OCI-LY7 (cell line): ENCODE measurements around the gene FOXK1. TPM values are rescaled to one million over a fixed set of nuclear protein-coding genes. Genes with fewer than 3 reads are reported as not detected.

Experiments used
- BruUV-seq: library from RNA; stranded (reverse); fragments of 400-500 nt; replicated peaks from 2 replicates; lab custom pipeline; 2021; lab: Mats Ljungman, UMichigan
- CTCF ChIA-PET: fragments of 300-600 bp; sonication (Branson Sonifier 250); formaldehyde crosslinking; loops from one replicate; lab custom pipeline; 2022; ENCODE audit warnings: antibody characterized with exemption; ENCODE audit not compliant: unreplicated experiment; lab: Charles Lee
- POLR2A ChIA-PET: fragments of 300-600 bp; sonication (Branson Sonifier 250); formaldehyde crosslinking; loops from one replicate; lab custom pipeline; 2022; ENCODE audit warnings: antibody characterized with exemption; lab: Charles Lee
- DNase-seq: peaks from one replicate; pipeline ENCODE4 v3.0.0-alpha.2; 2015; ENCODE audit warnings: low spot score
- H2AFZ ChIP-seq: fragments of 200-600 bp; sonication (generic), shearing (Covaris generic); 2 replicates; pipeline ENCODE4 v1.6.1; 2014; ENCODE audit warnings: mild to moderate bottlenecking, antibody characterized with exemption, low read length, moderate library complexity
- H3K27ac ChIP-seq: fragments of 200-600 bp; sonication (generic); 2 replicates; pipeline ENCODE4 v1.5.1; 2014; ENCODE audit warnings: mixed run types, low read depth, mild to moderate bottlenecking, moderate library complexity, low read length, inconsistent platforms; ENCODE audit not compliant: poor library complexity, severe bottlenecking
- H3K36me3 ChIP-seq: fragments of 200-600 bp; sonication (generic); 2 replicates; pipeline ENCODE4 v1.6.1; 2014; ENCODE audit warnings: mild to moderate bottlenecking, antibody characterized with exemption, low read length, moderate library complexity, mixed read lengths; ENCODE audit not compliant: insufficient read depth
- H3K4me1 ChIP-seq: fragments of 200-600 bp; sonication (generic); 2 replicates; pipeline ENCODE4 v1.5.1; 2014; ENCODE audit warnings: mild to moderate bottlenecking, low read length; ENCODE audit not compliant: insufficient read depth, poor library complexity, severe bottlenecking
- H3K4me2 ChIP-seq: fragments of 200-600 bp; sonication (generic); 2 replicates; pipeline ENCODE4 v1.6.1; 2014; ENCODE audit warnings: mild to moderate bottlenecking, low read length
- H3K4me3 ChIP-seq: fragments of 200-600 bp; sonication (generic); 2 replicates; pipeline ENCODE4 v1.5.1; 2014; ENCODE audit warnings: mild to moderate bottlenecking, low read depth, low read length; ENCODE audit not compliant: poor library complexity, severe bottlenecking
- H3K79me2 ChIP-seq: fragments of 200-600 bp; sonication (generic); 2 replicates; pipeline ENCODE4 v1.6.1; 2016; ENCODE audit warnings: low read depth, mild to moderate bottlenecking, low read length, moderate library complexity, mixed read lengths; ENCODE audit not compliant: insufficient read depth
- H3K9me2 ChIP-seq: fragments of 200-600 bp; sonication (generic); 2 replicates; pipeline ENCODE4 v1.6.1; 2016; ENCODE audit warnings: mild to moderate bottlenecking, low read length, mixed read lengths; ENCODE audit not compliant: insufficient read depth
- H3K9me3 ChIP-seq: fragments of 200-600 bp; sonication (generic); 2 replicates; pipeline ENCODE4 v1.6.1; 2014; ENCODE audit warnings: mild to moderate bottlenecking, mixed run types, low read length, mixed read lengths
- H4K20me1 ChIP-seq: fragments of 200-600 bp; sonication (generic); 2 replicates; pipeline ENCODE4 v1.6.1; 2014; ENCODE audit warnings: mild to moderate bottlenecking, antibody characterized with exemption, low read length, moderate library complexity, mixed read lengths; ENCODE audit not compliant: insufficient read depth
- CTCF ChIP-seq: fragments of 200-600 bp; sonication (generic); conservative IDR thresholded peaks from 2 replicates; pipeline ENCODE4 v1.5.1; 2014; ENCODE audit warnings: mild to moderate bottlenecking, antibody characterized with exemption, low read length, moderate library complexity, mixed read lengths
- EZH2phosphoT487 ChIP-seq: fragments of 200-600 bp; sonication (generic); IDR thresholded peaks from 2 replicates; pipeline ENCODE4 v1.6.1; 2018; ENCODE audit warnings: low read depth, borderline replicate concordance, mild to moderate bottlenecking, mixed run types, antibody characterized with exemption, low read length, moderate library complexity, mixed read lengths
- intact Hi-C: fragments of 100-400 bp; cut with micrococcal nuclease; formaldehyde crosslinking; loops from one replicate; pipeline ENCODE4 v1.10.0; 2022; ENCODE audit not compliant: unreplicated experiment
- total RNA-seq, 2 experiments: library from RNA; depleted of rRNA in 1 of 2; stranded (reverse); fragments of >200 nt in 1 of 2; shearing (Covaris generic) in 1 of 2; gene quantifications; 2 replicates each; pipeline ENCODE4 v1.2.3, GENCODE V29; 2014 to 2022

Gene FOXK1
- total RNA-seq, 2 experiments from 2014 or later: 17.3 to 34.5 TPM

- TF ChIP-seq CTCF (no peak), EZH2phosphoT487 (no peak)
- POLR2A ChIA-PET: no interaction called here
- H3K9me3 ChIP-seq: no peaks in the 10 kb centered on the region
- no peaks in the 10 kb centered on the region for H3K4me1 ChIP-seq
- intact Hi-C loops: no loop called here
- H3K27ac ChIP-seq: no peak overlapping the region
- DNase-seq: no peak
- no peaks in the 10 kb centered on the region for H3K9me2 ChIP-seq
- no peak overlapping the region for H2AFZ ChIP-seq
- TSS peak; percentile 45 for BruUV-seq
- H3K4me3 ChIP-seq: no peak overlapping the region
- CTCF ChIA-PET: no interaction called here
- H3K79me2 ChIP-seq: no peaks in the 10 kb centered on the region
- H4K20me1 ChIP-seq: no peaks in the 10 kb centered on the region
- peaks cover 17% of the 10 kb centered on the region for H3K36me3 ChIP-seq
- H3K4me2 ChIP-seq: no peak overlapping the region
Measured at GRCh38 chr7:4794591-4795350, 112.7 kb downstream of the FOXK1 start.

- intact Hi-C loops: no loop called here
- Histone ChIP-seq H3K4me2 (no peak overlapping the region), H3K79me2 (no peaks in the 10 kb centered on the region), H4K20me1 (no peaks in the 10 kb centered on the region), H3K9me2 (no peaks in the 10 kb centered on the region), H3K36me3 (peaks cover 13% of the 10 kb centered on the region), H3K27ac (no peak overlapping the region), H2AFZ (no peak overlapping the region), H3K4me3 (no peak overlapping the region), H3K9me3 (no peaks in the 10 kb centered on the region), H3K4me1 (no peaks in the 10 kb centered on the region)
- CTCF ChIA-PET: no interaction called here
- BruUV-seq: no TSS peak
- POLR2A ChIA-PET: interaction anchor here (0.8 kb wide), 1 partner anchor 9 kb away, joined by 4 read pairs; no protein-coding TSS in a partner anchor
- no peak for DNase-seq
- TF ChIP-seq EZH2phosphoT487 (no peak), CTCF (no peak)
Measured at GRCh38 chr7:4796453-4796852, 114.4 kb downstream of the FOXK1 start.
